NCI-H2196 (cell line): ENCODE measurements around the gene AK5.

Experiments
- DNase-seq: peaks from one replicate; lab custom pipeline; 2025; ENCODE audit not compliant: unreplicated experiment; lab: John Stamatoyannopoulos, UW

The AK5 gene

GRCh38 chr1:77538956-77539518 is 257.2 kb downstream of the AK5 start:
- DNase-seq: no peak

- DNase-seq: no peak
Observed at GRCh38 chr1:77539519-77540142, 257.8 kb downstream of the AK5 start.

DNA sequence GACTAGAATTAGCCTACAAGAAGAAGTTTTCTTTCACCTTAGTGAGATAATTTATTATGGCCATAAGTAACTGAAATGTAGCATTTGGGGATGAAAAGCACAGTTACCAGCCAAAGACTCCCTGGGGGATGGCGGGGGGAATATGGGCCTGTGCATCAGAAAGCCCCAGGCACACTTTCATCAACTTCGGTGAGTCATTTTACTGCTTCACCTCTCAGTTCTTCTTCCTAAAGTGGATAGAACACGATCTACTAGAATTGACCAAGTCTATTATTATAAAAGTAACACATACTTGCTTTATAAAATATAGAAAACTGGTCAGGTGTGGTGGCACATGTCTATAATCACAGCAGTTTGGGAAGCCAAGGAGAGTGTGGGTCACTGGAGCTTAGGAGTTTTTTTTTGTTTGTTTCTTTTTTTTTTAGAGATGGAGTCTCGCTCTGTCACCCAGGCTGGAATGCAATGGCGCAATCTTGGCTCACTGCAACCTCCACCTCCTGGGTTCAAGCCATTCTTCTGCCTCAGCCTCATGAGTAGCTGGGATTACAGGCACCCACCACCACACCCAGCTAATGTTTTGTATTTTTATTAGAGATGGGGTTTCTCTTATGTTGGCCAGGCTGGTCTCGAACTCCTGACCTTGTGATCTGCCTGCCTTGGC is 258.8 kb downstream of the AK5 start:
- no peak for DNase-seq

DNA sequence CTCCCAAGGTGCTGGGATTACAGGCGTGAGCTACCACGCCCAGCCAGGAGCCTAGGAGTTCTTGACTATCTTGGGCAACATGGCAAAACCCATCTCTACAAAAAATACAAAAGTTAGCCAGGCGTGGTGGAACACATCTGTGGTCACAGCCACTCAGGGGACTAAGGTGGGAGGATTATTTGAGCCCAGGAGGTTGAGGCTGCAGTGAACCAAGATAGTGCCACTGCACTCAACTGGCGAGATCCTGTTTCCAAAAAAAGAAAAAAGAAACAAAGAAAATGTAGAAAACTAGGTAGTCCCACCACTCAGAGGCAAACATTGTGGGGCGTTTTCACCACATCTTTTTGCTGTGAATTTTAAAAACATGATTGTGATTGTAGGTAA is 259.3 kb downstream of the AK5 start:
- no peak for DNase-seq

GRCh38 chr1:77542813-77543420 is 261.1 kb downstream of the AK5 start:
- DNase-seq: no peak

DNA sequence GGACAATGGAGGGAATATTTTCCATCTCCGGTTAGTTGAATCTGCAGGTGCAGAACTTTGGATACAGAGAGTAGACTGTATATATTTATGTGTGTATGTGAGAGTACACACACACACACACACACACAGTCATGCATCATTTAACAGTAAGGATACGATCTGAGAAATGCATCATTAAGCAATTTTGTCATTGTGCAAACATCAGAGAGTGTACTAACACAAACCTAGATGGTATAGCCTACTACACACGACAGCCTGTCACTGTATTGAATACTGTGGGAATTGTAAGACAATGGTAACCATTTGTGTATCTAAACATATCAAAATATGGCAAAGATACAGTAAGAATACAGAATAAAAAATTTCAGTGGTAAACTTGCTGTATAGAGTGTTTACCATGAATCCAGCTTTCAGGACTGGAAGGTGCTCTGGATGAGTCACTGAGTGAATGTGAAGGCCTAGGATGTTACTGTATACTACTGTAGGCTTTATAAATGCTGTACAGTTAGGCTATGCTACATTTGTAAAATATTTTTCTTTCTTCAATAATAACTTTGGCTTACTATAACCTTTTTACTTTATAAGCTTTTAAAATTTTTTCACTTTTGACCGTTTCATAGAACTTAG is 262.1 kb downstream of the AK5 start:
- DNase-seq: no peak

DNA sequence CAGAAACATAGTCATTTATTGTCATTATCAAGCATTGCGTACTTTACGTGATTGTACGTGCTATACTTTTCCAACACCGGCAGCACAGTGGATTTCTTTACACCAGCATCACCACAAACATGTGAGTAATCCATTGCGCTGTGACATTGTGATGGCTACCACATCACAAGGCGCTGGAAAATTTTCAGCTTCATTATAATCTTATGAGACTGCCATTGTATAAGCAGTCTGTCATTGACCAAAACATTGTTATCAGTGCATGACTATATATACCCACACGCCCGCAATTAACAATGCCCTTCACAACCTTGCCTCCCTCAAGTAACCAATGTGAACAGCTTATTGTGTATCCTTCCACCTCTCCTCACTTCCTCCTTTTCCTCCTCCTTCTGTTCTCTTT is 263.0 kb downstream of the AK5 start:
- no peak for DNase-seq

- no peak for DNase-seq
Observed at GRCh38 chr1:77545970-77546369, 264.2 kb downstream of the AK5 start.

DNA sequence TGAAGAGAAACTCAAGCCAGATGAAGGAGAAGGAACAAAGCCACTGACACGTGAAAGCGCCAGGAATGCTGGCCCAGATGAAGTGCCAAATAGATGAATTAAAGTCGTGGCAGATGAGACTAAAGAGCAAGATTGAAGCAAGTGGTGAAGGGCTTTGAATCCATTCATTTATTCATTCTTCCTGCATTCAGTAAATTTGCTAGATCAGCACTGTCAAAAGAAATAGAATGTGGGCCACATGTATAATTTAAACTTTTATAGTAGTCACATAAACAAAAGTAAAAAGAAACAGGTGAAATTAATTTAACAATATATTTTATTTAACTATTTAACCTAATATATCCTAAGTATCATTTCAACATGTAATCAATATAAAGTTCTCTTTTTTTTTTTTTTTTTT is 265.1 kb downstream of the AK5 start:
- DNase-seq: no peak

DNA sequence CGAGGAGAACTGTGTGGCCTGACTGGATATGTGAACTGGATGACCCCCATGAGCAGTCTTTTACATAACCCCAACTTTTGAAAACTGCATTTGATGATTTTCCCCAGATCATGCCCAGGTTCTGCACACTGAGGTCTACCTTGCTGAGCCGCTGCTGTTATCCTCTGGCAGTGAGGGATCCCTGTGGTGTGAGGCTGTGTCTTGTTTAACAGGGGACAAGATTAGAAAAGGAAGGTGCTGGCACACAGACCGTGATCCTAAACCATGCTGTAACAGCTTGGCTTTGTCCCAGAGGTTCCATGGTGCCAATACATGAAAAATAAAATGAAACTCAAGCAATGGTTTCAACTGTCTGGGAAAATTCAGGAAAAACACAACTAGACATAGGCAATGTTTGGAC is 266.5 kb downstream of the AK5 start:
- DNase-seq: no peak

- DNase-seq: no peak
Observed at GRCh38 chr1:77550135-77550534, 268.3 kb downstream of the AK5 start.

- no peak for DNase-seq
Observed at GRCh38 chr1:77552626-77553025, 270.8 kb downstream of the AK5 start.

DNA sequence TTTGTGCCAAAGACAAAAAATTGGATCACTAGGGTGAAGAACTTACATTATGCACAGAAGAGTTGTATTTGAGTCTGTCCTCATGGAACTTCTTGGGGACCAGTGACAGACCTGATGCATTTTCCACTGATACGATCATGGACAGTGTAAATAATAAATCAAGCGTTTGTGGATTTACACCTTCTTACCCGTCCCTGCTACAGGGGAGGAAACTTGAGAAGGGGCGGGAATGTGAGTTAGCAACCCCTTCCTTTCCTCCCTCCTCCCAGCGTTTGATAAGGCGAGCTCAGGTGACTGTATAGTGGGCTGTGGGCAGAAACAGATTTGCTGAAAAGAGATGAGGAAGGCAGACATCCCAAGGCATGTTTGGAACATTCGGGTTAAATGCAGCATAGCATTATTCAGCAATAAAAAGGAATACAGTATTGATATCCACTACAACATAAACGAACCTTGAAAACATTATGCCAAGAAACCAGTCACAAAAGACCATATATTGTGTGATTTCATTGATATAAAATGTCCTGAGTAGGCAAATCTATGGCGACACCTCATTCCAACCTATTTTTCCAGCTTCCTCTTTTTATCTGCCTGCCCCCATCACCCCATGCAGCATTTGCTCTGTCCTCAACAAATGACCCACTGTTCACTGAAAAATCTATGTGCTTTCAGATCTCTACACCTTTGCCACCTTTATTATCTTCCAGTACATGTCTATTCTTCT is 271.9 kb downstream of the AK5 start:
- DNase-seq: no peak

GRCh38 chr1:77556045-77556444 is 274.2 kb downstream of the AK5 start:
- DNase-seq: no peak

GRCh38 chr1:77557053-77557452 is 275.2 kb downstream of the AK5 start:
- DNase-seq: no peak

GRCh38 chr1:77558591-77559164 is 276.9 kb downstream of the AK5 start:
- DNase-seq: no peak

- no peak for DNase-seq
Observed at GRCh38 chr1:77560741-77561140, 278.9 kb downstream of the AK5 start.

DNA sequence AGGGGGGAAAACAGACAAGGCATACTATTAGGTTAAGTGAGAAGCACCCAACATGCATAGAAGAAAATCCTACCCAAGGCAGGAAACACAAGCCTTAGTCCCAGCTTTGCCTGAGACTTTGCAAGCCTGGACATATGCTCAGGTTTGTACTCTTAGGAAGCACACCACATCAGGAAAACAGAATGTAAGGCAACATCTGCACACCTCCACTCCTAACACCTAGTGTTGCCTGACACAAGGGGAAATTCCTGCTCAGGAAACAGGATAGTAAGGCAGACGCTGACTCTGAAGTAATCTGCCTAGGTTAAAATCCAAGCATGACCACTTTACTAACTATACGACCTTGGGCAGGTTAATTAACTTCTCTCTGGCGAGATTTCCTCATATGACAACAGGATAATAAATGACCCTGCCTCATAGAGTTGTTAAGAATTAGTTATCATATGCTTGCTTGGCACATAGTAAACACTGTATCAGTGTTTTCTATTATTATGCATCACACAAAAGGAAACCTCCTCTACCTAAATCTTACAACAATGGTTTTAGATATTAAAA is 280.9 kb downstream of the AK5 start:
- DNase-seq: no peak

DNA sequence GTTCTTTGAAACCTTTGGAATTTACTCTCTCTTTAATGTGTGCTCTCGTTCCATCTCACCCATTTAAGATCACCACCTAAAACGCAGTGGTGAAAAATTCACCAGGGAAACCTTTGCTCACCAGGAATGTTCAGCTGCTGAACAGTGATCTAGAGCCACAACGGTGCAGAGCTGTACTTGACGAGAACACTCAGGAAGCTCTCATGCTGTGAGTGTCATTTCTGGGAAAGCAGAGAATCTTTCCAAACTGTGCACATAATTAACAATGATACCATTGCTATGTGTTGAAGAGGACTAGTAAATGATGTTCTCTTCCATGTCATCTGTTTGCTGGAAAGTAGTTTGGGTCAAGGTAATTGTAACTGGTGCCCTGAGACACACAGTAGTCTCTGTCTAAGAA is 283.5 kb downstream of the AK5 start:
- no peak for DNase-seq

- DNase-seq: no peak
Observed at GRCh38 chr1:77571642-77572041, 289.8 kb downstream of the AK5 start.

DNA sequence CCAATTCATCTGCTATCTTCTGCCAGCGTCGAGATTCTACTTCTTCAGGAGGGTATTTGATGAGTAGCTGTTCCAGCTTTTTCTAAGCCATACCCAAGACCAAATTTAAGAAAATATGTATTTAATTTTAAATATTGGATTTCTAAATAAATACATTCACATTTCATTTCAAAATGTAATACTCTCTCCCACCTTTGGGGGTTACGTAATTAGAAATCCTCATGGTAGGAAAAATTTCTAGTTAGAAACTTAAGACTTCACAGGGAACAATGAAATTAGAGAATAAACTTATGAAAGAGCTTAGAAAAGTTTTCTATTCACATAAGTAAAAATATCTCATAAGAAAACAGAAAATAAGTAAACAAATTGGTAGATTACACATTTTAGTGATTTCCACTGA is 297.7 kb downstream of the AK5 start:
- no peak for DNase-seq
